HEK293 (cell line): ENCODE measurements around the gene ESRRG.

ENCODE experiments used
- CTCF ChIA-PET: fragments of 350-600 bp; formaldehyde crosslinking; extraction: SDS; loops from one replicate; lab custom pipeline; 2021; ENCODE audit warnings: antibody characterized with exemption; lab: Yijun Ruan, JAX
- POLR2A ChIA-PET: fragments of 300-600 bp; formaldehyde crosslinking; extraction: SDS; loops from one replicate; lab custom pipeline; 2020; ENCODE audit warnings: antibody characterized with exemption, inconsistent platforms; lab: Yijun Ruan, JAX
- H3K27ac ChIP-seq: fragments of 200-500 bp; sonication (Bioruptor generic); 2 replicates; pipeline ENCODE4 v1.5.1; 2014; ENCODE audit warnings: low read depth, low read length, control low read depth, inconsistent platforms; ENCODE audit errors: extremely low read depth
- H3K36me3 ChIP-seq, 2 experiments: fragments of 200-500 bp in 1 of 2; sonication (Bioruptor generic) in 1 of 2; 1 replicate in 1 of 2; 2 replicates in 1 of 2; pipeline ENCODE4 v1.5.1; 2014 to 2017; ENCODE audit warnings: inconsistent platforms in 2 of 2, low read length in 2 of 2; ENCODE audit not compliant: control insufficient read depth in 2 of 2, insufficient read depth in 1 of 2
- H3K4me1 ChIP-seq: fragments of 200-500 bp; sonication (Bioruptor generic); 2 replicates; pipeline ENCODE4 v1.5.1; 2014; ENCODE audit warnings: mild to moderate bottlenecking, low read length, inconsistent platforms; ENCODE audit not compliant: control insufficient read depth, insufficient read depth
- H3K4me3 ChIP-seq: 2 replicates; pipeline ENCODE4 v1.5.1; 2011; ENCODE audit warnings: low read depth, mild to moderate bottlenecking, control low read depth, low read length, moderate library complexity
- H3K9me3 ChIP-seq: fragments of 200-500 bp; sonication (Bioruptor generic); 2 replicates; pipeline ENCODE4 v1.5.1; 2014; ENCODE audit warnings: low read depth, low read length, inconsistent platforms; ENCODE audit not compliant: control insufficient read depth, insufficient read depth
- GLI4 ChIP-seq: fragments of 450-650 bp; formaldehyde crosslinking; IDR thresholded peaks from 2 replicates; pipeline ENCODE4 v1.5.1; 2016; ENCODE audit warnings: missing biosample characterization, missing genetic modification characterization
- HOXC10 ChIP-seq: sonication (generic); formaldehyde crosslinking; IDR thresholded peaks from 2 replicates; pipeline ENCODE4 v1.8.1; 2023; ENCODE audit warnings: mild to moderate bottlenecking, missing genetic modification reagents
- HOXD13 ChIP-seq: sonication (generic); formaldehyde crosslinking; IDR thresholded peaks from 2 replicates; pipeline ENCODE4 v1.8.0; 2022; ENCODE audit warnings: missing genetic modification reagents, borderline replicate concordance
- OSR2 ChIP-seq: fragments of 450-650 bp; formaldehyde crosslinking; IDR thresholded peaks from 2 replicates; pipeline ENCODE4 v1.5.1; 2016; ENCODE audit warnings: missing biosample characterization, missing genetic modification characterization
- REST ChIP-seq: fragments of 450-650 bp; formaldehyde crosslinking; IDR thresholded peaks from 2 replicates; pipeline ENCODE4 v1.5.1; 2016; ENCODE audit warnings: missing biosample characterization, missing genetic modification characterization
- SALL2 ChIP-seq: fragments of 450-650 bp; formaldehyde crosslinking; IDR thresholded peaks from 2 replicates; pipeline ENCODE4 v1.5.0; 2017; ENCODE audit warnings: missing biosample characterization, mild to moderate bottlenecking, missing genetic modification characterization, borderline replicate concordance
- SCRT1 ChIP-seq: fragments of 450-650 bp; formaldehyde crosslinking; IDR thresholded peaks from 2 replicates; pipeline ENCODE4 v1.5.1; 2016; ENCODE audit warnings: missing biosample characterization, missing genetic modification characterization, borderline replicate concordance
- TCF7L2 ChIP-seq: IDR thresholded peaks from 2 replicates; pipeline ENCODE4 v1.6.1; 2011; ENCODE audit warnings: low read depth, mild to moderate bottlenecking, inconsistent platforms, low read length, moderate library complexity, borderline replicate concordance
- ZBTB48 ChIP-seq: fragments of 450-650 bp; formaldehyde crosslinking; IDR thresholded peaks from 2 replicates; pipeline ENCODE4 v1.5.1; 2016; ENCODE audit warnings: missing biosample characterization, missing genetic modification characterization
- ZBTB6 ChIP-seq: fragments of 450-650 bp; formaldehyde crosslinking; IDR thresholded peaks from 2 replicates; pipeline ENCODE4 v1.5.1; 2017; ENCODE audit warnings: missing biosample characterization, missing genetic modification characterization
- ZFP41 ChIP-seq: fragments of 450-650 bp; formaldehyde crosslinking; IDR thresholded peaks from 2 replicates; pipeline ENCODE4 v1.5.1; 2016; ENCODE audit warnings: missing biosample characterization, missing genetic modification characterization, borderline replicate concordance
- ZNF140 ChIP-seq: fragments of 450-650 bp; formaldehyde crosslinking; IDR thresholded peaks from 2 replicates; pipeline ENCODE4 v1.5.1; 2016; ENCODE audit warnings: missing biosample characterization, missing genetic modification characterization
- ZNF169 ChIP-seq: fragments of 450-650 bp; formaldehyde crosslinking; IDR thresholded peaks from 2 replicates; pipeline ENCODE4 v1.5.1; 2016; ENCODE audit warnings: missing biosample characterization, missing genetic modification characterization
- ZNF394 ChIP-seq: fragments of 450-650 bp; formaldehyde crosslinking; IDR thresholded peaks from 2 replicates; pipeline ENCODE4 v1.5.1; 2016; ENCODE audit warnings: missing biosample characterization, missing genetic modification characterization, mild to moderate bottlenecking, moderate library complexity, borderline replicate concordance
- ZNF530 ChIP-seq: fragments of 450-650 bp; formaldehyde crosslinking; IDR thresholded peaks from 2 replicates; pipeline ENCODE4 v1.5.1; 2016; ENCODE audit warnings: low read depth, missing biosample characterization, missing genetic modification characterization
- ZNF561 ChIP-seq: fragments of 450-650 bp; IDR thresholded peaks from 2 replicates; pipeline ENCODE4 v1.5.1; 2018; ENCODE audit warnings: missing biosample characterization, missing genetic modification characterization, borderline replicate concordance
- ZNF623 ChIP-seq: fragments of 450-650 bp; formaldehyde crosslinking; IDR thresholded peaks from 2 replicates; pipeline ENCODE4 v1.5.1; 2016; ENCODE audit warnings: missing biosample characterization, missing genetic modification characterization
- ZNF677 ChIP-seq: fragments of 450-650 bp; IDR thresholded peaks from 2 replicates; pipeline ENCODE4 v1.5.0; 2018; ENCODE audit warnings: missing biosample characterization, mild to moderate bottlenecking, missing genetic modification characterization, moderate library complexity
- ZNF76 ChIP-seq: fragments of 450-650 bp; formaldehyde crosslinking; IDR thresholded peaks from 2 replicates; pipeline ENCODE4; 2016; ENCODE audit warnings: low read depth, missing biosample characterization, missing genetic modification characterization, borderline replicate concordance
- ZNF792 ChIP-seq: fragments of 450-650 bp; formaldehyde crosslinking; IDR thresholded peaks from 2 replicates; pipeline ENCODE4 v1.5.1; 2016; ENCODE audit warnings: missing biosample characterization, missing genetic modification characterization
- ZSCAN16 ChIP-seq: fragments of 450-650 bp; formaldehyde crosslinking; IDR thresholded peaks from 2 replicates; pipeline ENCODE4 v1.5.1; 2016; ENCODE audit warnings: missing biosample characterization, missing genetic modification characterization

Gene ESRRG

GRCh38 chr1:216555653-216556052, 167.6 kb downstream of the ESRRG start:
- Histone ChIP-seq H3K4me3 (no peak overlapping the region), H3K36me3 (no peaks in the 10 kb centered on the region), H3K27ac (no peak overlapping the region), H3K9me3 (no peaks in the 10 kb centered on the region), H3K4me1 (no peaks in the 10 kb centered on the region)
- TF ChIP-seq ZFP41 (tag by site-specific recombination), result no peak
- TF ChIP-seq ZNF394, result no peak
- TF ChIP-seq ZBTB6 (tag by site-specific recombination), result no peak
- TF ChIP-seq SCRT1 (tag by site-specific recombination), result no peak
- ChIA-PET POLR2A (interaction anchor here (0.6 kb wide), 1 partner anchor 11 kb away, joined by 3 read pairs; no protein-coding TSS in a partner anchor), CTCF (interaction anchor here (0.6 to 2.5 kb wide), 3 partner anchors 11 to 1260 kb away, joined by 3 to 9 read pairs (median 5); no protein-coding TSS in a partner anchor)

- TF ChIP-seq HOXC10 (CRISPR knock-in tag) (no peak), ZNF677 (tag by site-specific recombination) (no peak), ZNF561 (no peak), ZNF530 (tag by site-specific recombination) (no peak), ZNF140 (no peak), HOXD13 (no peak), ZBTB48 (tag by site-specific recombination) (no peak), ZNF623 (tag by site-specific recombination) (no peak), REST (tag by site-specific recombination) (no peak), SALL2 (tag by site-specific recombination) (no peak), OSR2 (no peak), ZNF76 (no peak), GLI4 (tag by site-specific recombination) (no peak), ZNF169 (tag by site-specific recombination) (no peak), ZNF792 (tag by site-specific recombination) (no peak), TCF7L2 (no peak), ZSCAN16 (tag by site-specific recombination) (no peak)
- H3K9me3 ChIP-seq, result no peaks in the 10 kb centered on the region
- ChIA-PET POLR2A (interaction anchor here (0.6 kb wide), 1 partner anchor 12 kb away, joined by 3 read pairs; no protein-coding TSS in a partner anchor), CTCF (interaction anchor here (0.6 to 2.5 kb wide), 2 partner anchors 12 to 1260 kb away, joined by 3 to 9 read pairs; no protein-coding TSS in a partner anchor)
- no peaks in the 10 kb centered on the region for H3K36me3 ChIP-seq
- H3K27ac ChIP-seq, result no peak overlapping the region
- no peak overlapping the region for H3K4me3 ChIP-seq
- no peaks in the 10 kb centered on the region for H3K4me1 ChIP-seq
Observed at GRCh38 chr1:216554934-216555333, 168.3 kb downstream of the ESRRG start.
